Naive B cell (primary cell): Measurements from ENCODE around the gene NPW. TPM values are rescaled to one million over a fixed set of nuclear protein-coding genes. Genes with fewer than 3 reads are reported as not detected.

Source experiments
- ATAC-seq, 2 donors: fragments of 150-1000 bp; cut with Tn5 transposase; 2 replicates each; pipeline ENCODE4 v1.10.0; 2021; ENCODE audit warnings: low read depth in 2 of 2, mild to moderate bottlenecking in 2 of 2, moderate library complexity in 2 of 2
- DNase-seq: peaks from one replicate; pipeline ENCODE4 v3.0.0; 2022
- H3K27ac Mint-ChIP-seq, 6 donors: one replicate each; pipeline ENCODE4 v1.8.0; 2020 to 2022; ENCODE audit warnings: mild to moderate bottlenecking in 6 of 6, mixed read lengths in 6 of 6, moderate library complexity in 5 of 6, inconsistent platforms in 2 of 6
- H3K27me3 Mint-ChIP-seq, 3 donors: one replicate each; pipeline ENCODE4 v1.8.0; 2021 to 2022; ENCODE audit warnings: mixed read lengths in 3 of 3, mild to moderate bottlenecking in 1 of 3
- H3K36me3 Mint-ChIP-seq, 2 donors: one replicate each; pipeline ENCODE4 v1.8.0; 2020 to 2022; ENCODE audit warnings: mixed read lengths in 2 of 2, inconsistent platforms in 1 of 2, mild to moderate bottlenecking in 1 of 2
- H3K4me1 Mint-ChIP-seq, 3 donors: one replicate each; pipeline ENCODE4 v1.8.0; 2020 to 2022; ENCODE audit warnings: mixed read lengths in 3 of 3, inconsistent platforms in 1 of 3, mild to moderate bottlenecking in 1 of 3, moderate library complexity in 1 of 3
- H3K4me3 Mint-ChIP-seq, 8 donors: one replicate each; pipeline ENCODE4 v1.8.0; 2020 to 2022; ENCODE audit warnings: mild to moderate bottlenecking in 8 of 8, mixed read lengths in 8 of 8, moderate library complexity in 8 of 8, inconsistent platforms in 2 of 8
- H3K9me3 Mint-ChIP-seq, 7 donors: one replicate each; pipeline ENCODE4 v1.8.0; 2020 to 2022; ENCODE audit warnings: mixed read lengths in 7 of 7, mild to moderate bottlenecking in 5 of 7, inconsistent platforms in 2 of 7, moderate library complexity in 1 of 7
- polyA plus RNA-seq, 6 donors: library from polyadenylated mRNA; unstranded; fragments of 300-500 nt; fragmentation: Illumina TruSeq; gene quantifications; one replicate each; pipeline ENCODE4 v1.2.3, GENCODE V29; 2021; ENCODE audit warnings: low read depth in 6 of 6

The NPW gene
- polyA plus RNA-seq, 6 donors from 2014 or later: not detected

DNA sequence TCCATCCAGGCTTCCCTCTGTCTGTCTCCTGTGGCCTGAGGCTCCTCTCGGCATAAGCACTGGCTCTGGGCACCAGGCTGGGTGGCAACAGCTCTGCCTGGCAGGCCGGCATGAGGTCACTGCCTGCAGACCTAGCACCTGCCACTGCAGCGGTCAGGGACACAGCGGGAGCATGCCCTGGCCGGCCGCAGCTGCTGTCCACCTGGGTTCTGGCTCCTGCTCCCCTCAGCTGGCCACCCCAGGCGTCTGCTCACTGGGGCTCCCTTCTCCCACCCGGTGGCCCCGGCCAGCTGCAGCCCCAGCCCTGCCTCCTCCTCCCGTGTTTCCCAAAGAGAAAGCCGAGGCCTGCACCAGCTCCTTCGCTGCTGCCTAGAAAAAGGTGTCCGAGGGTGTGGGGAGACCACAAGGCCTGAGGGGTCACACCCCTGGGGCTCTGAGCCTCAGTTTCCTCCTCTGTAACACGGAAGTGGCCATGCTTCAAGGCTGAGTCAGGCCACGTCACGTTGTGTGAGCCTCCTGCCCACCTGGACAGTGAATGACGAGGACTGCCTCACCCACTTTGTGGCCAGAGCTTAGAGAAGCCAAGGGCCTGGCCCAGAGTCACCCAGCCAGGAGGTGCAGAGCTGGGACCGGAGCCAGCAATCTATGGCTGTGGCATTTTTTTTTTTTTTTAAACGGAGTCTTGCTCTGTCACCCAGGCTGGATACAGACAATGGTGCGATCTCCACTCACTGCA lies 21.4 kb downstream of the NPW start:
- H3K4me3 Mint-ChIP-seq: no peak overlapping the region
- no peaks in the 10 kb centered on the region for H3K36me3 Mint-ChIP-seq
- peaks cover 0 to 6% (median 0%) of the 10 kb centered on the region in 3 donors for H3K4me1 Mint-ChIP-seq
- DNase-seq (no peak), ATAC-seq (no peak)
- H3K27me3 Mint-ChIP-seq: no peaks in the 10 kb centered on the region
- no peaks in the 10 kb centered on the region for H3K9me3 Mint-ChIP-seq
- H3K27ac Mint-ChIP-seq: no peak overlapping the region

DNA sequence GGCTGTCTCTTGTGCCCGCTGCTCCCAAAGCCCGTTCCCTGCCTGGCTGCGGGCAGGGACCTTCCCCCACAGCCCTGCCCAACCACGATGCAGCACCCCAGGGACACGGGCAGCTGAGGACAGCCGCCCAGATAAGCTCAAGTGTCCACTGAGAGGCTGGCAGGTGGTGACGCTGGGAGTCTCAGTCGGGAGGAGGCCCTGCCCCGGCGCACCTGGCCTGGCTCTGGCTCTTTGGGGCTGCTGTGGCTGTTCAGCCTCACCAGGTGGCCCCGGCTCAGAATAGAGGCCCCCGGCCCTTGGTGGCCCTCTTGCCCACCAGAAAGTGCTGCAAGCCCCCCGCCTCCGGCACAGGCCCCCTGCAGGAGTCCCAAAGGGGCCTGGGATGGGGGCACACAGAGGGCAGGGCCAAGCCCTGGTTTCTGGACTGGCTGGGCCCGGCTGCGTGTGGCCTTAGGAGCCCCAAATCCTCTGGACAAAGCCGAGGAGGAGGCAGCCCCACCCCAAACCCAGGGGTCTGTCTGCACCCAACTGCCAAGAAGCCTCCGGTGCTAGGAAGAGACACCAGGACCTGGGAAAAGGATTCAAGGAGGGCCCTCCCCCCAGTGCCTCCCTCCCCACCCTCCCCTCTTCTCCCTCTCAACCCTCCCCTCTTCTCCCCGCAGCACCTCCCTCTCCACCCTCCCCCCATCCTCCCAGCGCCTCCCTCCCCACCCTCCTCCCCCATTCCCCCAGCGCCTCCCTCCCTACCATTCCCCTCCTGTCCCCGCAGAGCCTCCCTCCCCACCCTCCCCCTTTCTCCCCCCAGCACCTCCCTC lies 22.8 kb downstream of the NPW start:
- no peaks in the 10 kb centered on the region for H3K9me3 Mint-ChIP-seq
- DNase-seq (no peak), ATAC-seq (no peak)
- H3K4me3 Mint-ChIP-seq: no peak overlapping the region
- H3K4me1 Mint-ChIP-seq: peaks cover 10 to 15% (median 13%) of the 10 kb centered on the region in 3 donors
- H3K27me3 Mint-ChIP-seq: no peaks in the 10 kb centered on the region
- H3K36me3 Mint-ChIP-seq: no peaks in the 10 kb centered on the region
- no peak overlapping the region for H3K27ac Mint-ChIP-seq

DNA sequence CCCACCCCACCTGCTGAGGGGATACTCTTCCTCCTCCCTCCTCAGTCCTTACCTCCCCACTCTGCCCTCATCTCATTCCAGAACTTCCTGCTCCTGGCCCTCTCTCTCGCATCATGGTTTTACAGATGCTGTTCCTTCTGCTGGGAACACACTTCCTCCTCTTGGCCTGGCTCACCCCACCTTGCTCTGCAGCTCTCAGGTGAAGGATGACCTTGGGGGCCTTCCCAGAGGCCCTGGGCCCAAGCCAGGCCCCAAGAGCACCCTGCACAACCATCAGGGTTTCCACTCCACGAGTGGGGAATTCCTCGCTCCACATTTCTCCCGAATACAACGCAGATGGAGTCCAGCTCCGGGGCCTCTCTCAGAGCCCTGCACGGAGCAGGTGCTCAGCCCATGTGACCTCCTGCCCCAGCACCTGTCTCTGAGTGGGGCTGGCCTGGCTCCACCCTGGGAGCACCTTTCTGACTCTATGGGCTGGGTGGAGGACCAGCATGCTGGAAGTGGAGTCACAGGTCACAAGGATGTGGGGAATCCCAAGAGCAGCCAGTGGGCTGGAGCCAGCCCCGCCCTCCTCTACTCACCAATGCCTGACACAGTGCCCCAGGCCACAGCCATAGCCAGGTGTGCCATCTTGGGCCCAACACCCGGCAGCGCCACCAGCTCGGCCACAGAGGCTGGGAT lies 23.5 kb downstream of the NPW start:
- no peaks in the 10 kb centered on the region for H3K9me3 Mint-ChIP-seq
- H3K27ac Mint-ChIP-seq: no peak overlapping the region
- no peak overlapping the region for H3K4me3 Mint-ChIP-seq
- DNase-seq (no peak), ATAC-seq (no peak)
- H3K36me3 Mint-ChIP-seq: no peaks in the 10 kb centered on the region
- peaks cover 11 to 15% (median 13%) of the 10 kb centered on the region in 3 donors for H3K4me1 Mint-ChIP-seq
- no peaks in the 10 kb centered on the region for H3K27me3 Mint-ChIP-seq

DNA sequence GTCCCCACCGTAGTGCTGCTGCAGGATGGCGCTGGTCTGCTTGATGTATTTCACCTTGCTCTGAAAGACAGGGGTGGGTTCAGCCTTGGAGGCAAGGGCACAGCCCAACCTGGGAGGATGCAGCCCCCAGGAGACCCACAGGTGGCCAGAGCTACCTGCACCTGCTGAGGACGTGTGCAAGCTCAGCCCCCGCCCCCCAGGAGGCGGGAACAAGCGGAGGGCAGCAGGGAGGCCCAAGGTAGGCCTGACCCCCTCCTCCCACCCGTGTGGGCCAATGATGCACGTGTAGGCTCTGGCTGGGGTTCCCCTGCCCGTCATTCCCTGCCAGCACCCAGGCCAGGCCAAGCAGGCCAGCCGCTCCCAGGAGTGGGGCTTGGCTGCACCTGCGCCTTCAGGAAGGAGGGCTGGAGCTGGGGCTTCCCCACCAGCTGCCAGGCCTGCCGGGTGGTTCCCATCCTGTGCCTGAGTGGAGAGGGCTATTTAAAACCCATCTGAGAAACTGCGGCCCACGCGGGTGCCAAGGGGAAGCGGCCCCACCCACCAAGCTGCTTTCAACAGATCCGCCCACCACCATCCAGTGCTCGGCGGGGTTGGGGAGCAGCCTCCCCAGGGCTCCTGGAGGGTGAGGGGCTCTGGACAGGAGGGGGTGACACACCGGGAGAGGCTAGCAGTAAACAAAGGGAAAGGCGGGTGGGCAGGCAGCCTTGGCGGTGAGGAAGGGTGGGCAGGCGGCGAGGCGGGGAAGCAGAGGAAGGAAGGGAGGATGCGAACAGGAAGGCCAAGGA lies 24.3 kb downstream of the NPW start:
- Mint-ChIP-seq H3K36me3 (no peaks in the 10 kb centered on the region), H3K27me3 (no peaks in the 10 kb centered on the region), H3K27ac (no peak overlapping the region), H3K4me3 (no peak overlapping the region), H3K9me3 (no peaks in the 10 kb centered on the region), H3K4me1 (peaks cover 19 to 22% (median 20%) of the 10 kb centered on the region in 3 donors)
- ATAC-seq: no peak
- DNase-seq: no peak

DNA sequence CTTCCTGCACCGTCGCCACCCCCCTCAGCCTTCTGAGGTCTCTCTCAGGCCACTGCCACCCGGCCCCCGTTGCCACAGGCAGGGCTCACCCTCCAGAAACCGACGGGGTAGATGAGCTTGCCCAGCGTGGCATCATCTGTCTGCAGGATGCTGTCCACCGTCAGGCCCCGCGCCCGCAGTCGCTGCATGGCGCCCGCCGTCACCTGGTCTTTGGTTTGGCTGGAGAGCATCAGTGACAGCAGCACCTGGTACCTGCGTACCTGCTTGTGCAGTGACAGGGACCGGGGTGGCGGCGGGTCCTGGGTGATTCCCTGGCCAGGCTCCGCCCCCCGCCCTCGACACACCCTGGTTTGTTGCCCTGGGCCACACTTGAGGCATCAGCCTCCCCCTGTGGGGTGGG lies 25.0 kb downstream of the NPW start:
- Mint-ChIP-seq H3K9me3 (no peaks in the 10 kb centered on the region), H3K27ac (peak overlapping the region in 1 of 6 donors; percentile 47), H3K27me3 (no peaks in the 10 kb centered on the region), H3K36me3 (no peaks in the 10 kb centered on the region), H3K4me1 (peaks cover 23 to 25% (median 24%) of the 10 kb centered on the region in 3 donors), H3K4me3 (no peak overlapping the region)
- ATAC-seq: no peak
- DNase-seq: no peak

DNA sequence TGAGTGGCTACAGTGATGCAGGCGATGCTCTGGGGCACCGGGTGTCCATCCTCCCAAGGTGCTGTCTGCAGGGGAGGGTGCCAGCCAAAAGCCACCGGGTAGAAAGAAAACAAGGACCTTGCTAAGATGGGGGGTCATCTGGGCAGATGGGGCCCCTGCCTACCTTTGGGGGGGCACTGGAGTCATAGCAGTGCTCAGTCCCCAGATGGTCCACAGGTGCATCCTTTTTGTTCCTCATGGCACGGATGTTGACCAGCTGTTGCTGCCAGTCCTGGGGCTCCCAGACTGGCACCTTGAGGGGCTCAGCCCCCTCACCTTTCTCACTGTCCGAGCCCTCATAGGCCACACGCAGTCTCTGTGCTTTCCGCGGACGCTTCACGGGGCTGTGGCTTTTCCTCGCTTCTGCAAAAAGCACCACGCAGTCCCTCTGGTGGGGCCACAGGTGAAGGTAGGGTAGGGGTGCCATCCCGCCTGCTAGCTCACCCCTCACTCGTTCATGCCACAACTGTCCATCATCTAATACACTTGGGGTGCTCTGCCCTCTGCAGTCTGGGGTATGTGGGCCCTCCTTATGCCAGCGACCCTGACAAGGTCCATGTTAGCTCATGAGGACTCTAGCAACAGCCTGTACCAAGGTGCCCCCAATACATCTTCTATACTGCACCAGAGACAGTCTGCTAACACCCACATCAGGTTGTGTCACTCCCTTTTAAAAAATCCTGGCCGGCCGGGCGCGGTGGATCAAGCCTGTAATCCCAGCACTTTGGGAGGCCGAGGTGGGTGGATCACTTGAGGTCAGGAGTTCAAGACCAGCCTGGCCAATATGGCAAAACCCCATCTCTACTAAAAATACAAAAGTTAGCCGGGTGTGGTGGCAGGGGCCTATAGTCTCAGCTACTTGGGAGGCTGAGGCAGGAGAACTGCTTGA lies 26.6 kb downstream of the NPW start:
- DNase-seq: no peak
- no peak for ATAC-seq
- Mint-ChIP-seq H3K27ac (peak overlapping the region in 1 of 6 donors; percentile 55), H3K4me3 (peak overlapping the region; percentile 78 to 97 (median 92)), H3K36me3 (no peaks in the 10 kb centered on the region), H3K4me1 (peaks cover 23 to 25% (median 24%) of the 10 kb centered on the region in 3 donors), H3K9me3 (no peaks in the 10 kb centered on the region), H3K27me3 (no peaks in the 10 kb centered on the region)

DNA sequence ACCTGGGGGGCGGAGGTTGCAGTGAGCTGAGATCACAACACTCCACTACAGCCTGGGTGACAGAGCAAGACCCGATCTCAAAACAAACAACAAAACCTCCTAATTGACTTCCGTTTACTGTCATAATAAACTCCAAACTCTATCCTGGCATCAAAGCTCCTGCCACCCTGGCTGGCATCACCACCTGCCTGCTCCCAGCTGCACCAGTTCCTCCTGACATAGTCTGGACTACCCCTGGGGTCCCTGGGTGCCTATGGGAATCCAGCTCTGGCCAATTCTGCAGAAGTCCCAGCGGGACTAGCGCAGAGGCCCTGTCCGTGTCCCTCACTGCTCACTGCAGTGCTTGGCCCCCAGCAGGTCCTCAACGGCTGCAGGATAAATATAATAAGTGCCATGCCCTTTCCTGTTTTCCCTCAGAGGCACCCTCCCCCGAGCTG lies 27.3 kb downstream of the NPW start:
- no peaks in the 10 kb centered on the region for H3K36me3 Mint-ChIP-seq
- no peak for DNase-seq
- H3K9me3 Mint-ChIP-seq: no peaks in the 10 kb centered on the region
- peak overlapping the region; percentile 86 to 97 (median 94) for H3K4me3 Mint-ChIP-seq
- no peaks in the 10 kb centered on the region for H3K27me3 Mint-ChIP-seq
- peak overlapping the region in 2 of 6 donors; percentile 87 to 89 for H3K27ac Mint-ChIP-seq
- no peak for ATAC-seq
- peaks cover 23 to 25% (median 24%) of the 10 kb centered on the region in 3 donors for H3K4me1 Mint-ChIP-seq

DNA sequence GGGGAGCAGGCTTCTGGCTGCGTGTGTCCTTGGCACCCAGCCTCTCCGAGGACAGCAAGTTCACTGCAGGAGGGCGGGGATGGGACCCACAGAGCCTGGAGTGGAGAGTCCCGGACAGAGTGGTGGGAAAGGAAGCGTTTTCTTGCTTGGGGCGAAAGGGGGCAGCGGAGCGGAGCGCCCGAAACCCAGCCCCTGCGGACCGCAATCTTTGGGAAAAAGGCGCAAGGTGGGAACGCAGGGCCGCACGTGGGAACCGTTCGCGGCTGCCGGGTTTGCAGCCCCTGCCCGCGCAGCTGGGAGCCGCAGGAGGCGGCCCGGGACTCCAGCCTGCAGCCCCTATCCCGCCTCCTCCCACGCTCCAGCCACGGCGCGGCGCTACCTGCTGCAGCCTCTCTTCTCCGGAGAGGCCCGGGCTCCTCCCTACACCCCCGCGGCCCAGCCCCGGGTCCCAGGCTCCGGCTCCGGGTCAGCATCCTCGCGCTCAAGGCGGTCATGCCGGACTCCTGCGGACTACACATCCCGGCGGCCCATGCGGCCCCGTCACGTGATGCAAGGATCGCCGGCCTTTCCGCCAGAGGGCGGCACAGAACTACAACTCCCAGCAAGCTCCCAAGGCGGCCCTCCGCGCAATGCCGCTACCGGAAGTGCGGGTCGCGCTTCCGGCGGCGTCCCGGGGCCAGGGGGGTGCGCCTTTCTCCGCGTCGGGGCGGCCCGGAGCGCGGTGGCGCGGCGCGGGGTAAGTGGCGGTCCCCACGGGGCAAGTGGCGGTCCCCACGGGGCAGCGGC lies 27.9 kb downstream of the NPW start, which contains the start of the genes NTHL1 and TSC2:
Gene NTHL1, minus strand, starts transcription at position 505 of the 786 bp plus-strand sequence. Its CDS starts 11 bp downstream, at position 494.
Gene TSC2, plus strand, starts transcription at position 656 of the 786 bp plus-strand sequence. CDS start 631 bp downstream, outside the sequence.
- Mint-ChIP-seq H3K4me1 (peaks cover 23 to 25% (median 24%) of the 10 kb centered on the region in 3 donors), H3K27ac (peak within 1 kb of the TSS; percentile 43 to 93 (median 88)), H3K36me3 (no peaks in the 10 kb centered on the region), H3K9me3 (no peaks in the 10 kb centered on the region), H3K4me3 (peak within 1 kb of the TSS; percentile 86 to 97 (median 94)), H3K27me3 (no peaks in the 10 kb centered on the region)
- DNase-seq (peak; percentile 93), ATAC-seq (peak; percentile 94 to 95)

DNA sequence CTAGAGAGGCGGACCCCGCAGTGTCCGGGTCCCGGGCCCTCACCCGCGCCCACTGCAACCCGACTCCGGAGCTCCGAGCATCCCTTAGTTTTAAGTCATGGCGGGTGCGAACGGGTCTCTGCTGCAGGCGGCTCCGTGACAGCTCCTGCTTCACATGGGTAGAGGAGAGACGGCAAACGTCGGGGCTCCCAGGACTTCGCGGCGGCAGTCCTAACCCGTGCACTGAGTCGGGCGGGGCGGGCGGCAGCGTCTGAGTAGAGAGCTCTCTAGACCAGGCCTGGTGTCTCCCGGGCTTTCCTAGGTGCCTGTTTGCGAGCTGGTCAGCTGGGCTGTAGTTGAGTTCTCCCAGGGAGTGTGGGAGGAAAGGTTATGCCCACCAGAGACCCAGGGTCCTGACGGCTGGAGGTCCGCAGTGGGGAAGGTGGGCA lies 28.5 kb downstream of the NPW start:
- no peak for ATAC-seq
- DNase-seq: no peak

DNA sequence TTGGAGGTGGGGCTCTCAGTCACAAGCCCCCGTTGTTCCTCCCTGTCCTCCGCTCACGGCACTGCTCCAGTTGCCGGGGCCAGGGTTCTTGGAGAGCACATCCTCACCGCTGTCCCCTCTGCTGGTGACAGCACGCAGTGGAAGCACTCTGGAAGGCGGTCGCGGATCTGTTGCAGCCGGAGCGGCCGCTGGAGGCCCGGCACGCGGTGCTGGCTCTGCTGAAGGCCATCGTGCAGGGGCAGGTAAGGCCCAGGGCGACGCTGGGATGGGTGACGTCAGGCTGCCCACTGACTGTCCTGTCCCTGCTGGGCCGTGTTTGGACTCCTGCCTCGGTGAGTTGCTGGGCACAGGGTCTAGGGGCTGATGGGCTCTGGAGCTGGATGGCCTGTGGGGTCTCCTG lies 33.6 kb downstream of the NPW start:
- Mint-ChIP-seq H3K36me3 (peaks cover 0 to 5% of the 10 kb centered on the region in 2 donors), H3K4me1 (peaks cover 11 to 13% (median 11%) of the 10 kb centered on the region in 3 donors), H3K27ac (peak overlapping the region in 1 of 6 donors; percentile 28), H3K27me3 (no peaks in the 10 kb centered on the region), H3K4me3 (peak overlapping the region in 1 of 8 donors; percentile 43), H3K9me3 (no peaks in the 10 kb centered on the region)
- DNase-seq (no peak), ATAC-seq (no peak)

More for the DNA sequence above, 28.5 kb downstream of the NPW start:
- H3K27me3 Mint-ChIP-seq: no peaks in the 10 kb centered on the region
- no peaks in the 10 kb centered on the region for H3K36me3 Mint-ChIP-seq
- H3K27ac Mint-ChIP-seq: peak overlapping the region in 5 of 6 donors; percentile 43 to 90 (median 75)
- H3K9me3 Mint-ChIP-seq: no peaks in the 10 kb centered on the region
- H3K4me1 Mint-ChIP-seq: peaks cover 20 to 25% (median 23%) of the 10 kb centered on the region in 3 donors
- peak overlapping the region; percentile 86 to 97 (median 92) for H3K4me3 Mint-ChIP-seq

DNA sequence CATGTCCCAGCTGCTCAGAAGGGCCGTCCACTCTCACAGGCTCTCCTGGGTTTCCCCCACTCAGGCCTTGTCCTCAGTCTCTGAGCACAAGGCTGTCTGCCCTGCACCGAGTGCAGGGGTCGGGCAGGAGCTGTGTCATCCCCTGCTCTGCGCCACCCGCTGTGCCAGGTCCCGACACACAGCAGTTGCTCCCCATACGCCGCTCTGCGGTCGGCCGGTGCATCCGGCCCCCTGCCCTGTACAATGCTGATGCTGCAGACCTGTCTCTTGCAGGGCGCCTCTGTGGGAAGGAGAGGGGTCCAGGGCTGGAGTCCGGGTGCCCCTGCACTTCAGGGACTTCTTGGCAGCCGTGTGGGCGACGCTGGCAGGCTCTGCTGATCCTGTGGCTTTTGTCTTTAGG lies 34.3 kb downstream of the NPW start:
- Mint-ChIP-seq H3K36me3 (peaks cover 0 to 8% of the 10 kb centered on the region in 2 donors), H3K27ac (peak overlapping the region in 1 of 6 donors; percentile 28), H3K4me1 (peaks cover 4 to 10% (median 6%) of the 10 kb centered on the region in 3 donors), H3K27me3 (no peaks in the 10 kb centered on the region), H3K9me3 (no peaks in the 10 kb centered on the region), H3K4me3 (peak overlapping the region in 1 of 8 donors; percentile 43)
- ATAC-seq (no peak), DNase-seq (no peak)
